Choroid plexus epithelial cell (primary cell): ENCODE data around the gene KCNMB2.

Experiments
- DNase-seq: peaks from one replicate; pipeline ENCODE4 v3.0.0-alpha.2; 2010; ENCODE audit warnings: low read depth
- H3K4me3 ChIP-seq: 2 replicates; pipeline ENCODE4 v1.5.1; 2011; ENCODE audit warnings: low read depth, mild to moderate bottlenecking, control low read depth, low read length, moderate library complexity
- CTCF ChIP-seq: conservative IDR thresholded peaks from 2 replicates; pipeline ENCODE4 v1.5.1; 2011; ENCODE audit warnings: low read depth, mild to moderate bottlenecking, control low read depth, inconsistent platforms, low read length, moderate library complexity

Gene KCNMB2

DNA sequence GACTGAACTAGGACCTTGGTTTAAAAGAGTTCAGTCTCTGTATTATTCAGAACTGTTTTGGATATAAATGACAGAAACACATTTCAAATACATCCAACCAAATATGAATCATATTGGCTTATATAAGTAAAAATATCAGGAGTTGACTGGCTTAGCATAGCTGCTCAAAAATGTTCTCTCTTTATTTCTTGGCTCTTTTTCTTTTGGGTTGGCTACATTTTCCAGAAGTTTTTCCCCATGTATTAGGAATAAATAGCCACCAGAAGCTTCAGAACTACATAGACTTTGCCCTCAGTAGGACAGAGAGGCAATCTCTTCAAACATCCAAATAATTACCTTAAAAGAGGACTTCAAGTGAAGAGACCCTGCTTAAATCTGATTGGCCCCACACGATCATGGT, 32.7 kb downstream of the KCNMB2 start:
- TF ChIP-seq CTCF: no peak
- H3K4me3 ChIP-seq: no peak overlapping the region
- DNase-seq: no peak

GRCh38 chr3:178569826-178570225, 33.6 kb downstream of the KCNMB2 start:
- H3K4me3 ChIP-seq: no peak overlapping the region
- no peak for TF ChIP-seq CTCF
- no peak for DNase-seq

GRCh38 chr3:178583963-178584575, 47.8 kb downstream of the KCNMB2 start:
- DNase-seq: no peak
- no peak overlapping the region for H3K4me3 ChIP-seq
- no peak for TF ChIP-seq CTCF

GRCh38 chr3:178584722-178585380, 48.6 kb downstream of the KCNMB2 start:
- H3K4me3 ChIP-seq: no peak overlapping the region
- no peak for TF ChIP-seq CTCF
- no peak for DNase-seq

DNA sequence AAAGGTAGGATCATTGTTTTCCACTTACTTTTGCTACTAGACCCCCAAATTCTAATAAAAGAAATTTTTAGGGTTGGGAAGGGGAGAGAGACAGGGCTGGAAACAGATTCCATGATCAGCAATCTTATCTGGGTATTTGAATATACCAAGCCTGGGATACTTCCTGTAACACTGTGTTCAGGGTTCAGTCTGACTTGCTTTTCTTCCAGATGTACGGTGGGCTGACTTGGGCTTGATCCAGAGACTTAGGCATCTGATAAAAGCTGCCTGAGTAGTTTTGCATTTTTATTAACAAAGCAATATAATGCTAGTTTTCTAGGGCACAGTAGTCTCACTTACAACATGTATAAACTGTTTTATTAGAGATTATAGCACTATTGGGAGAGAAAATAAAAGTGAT, 49.2 kb downstream of the KCNMB2 start:
- TF ChIP-seq CTCF: no peak
- H3K4me3 ChIP-seq: no peak overlapping the region
- DNase-seq: no peak

DNA sequence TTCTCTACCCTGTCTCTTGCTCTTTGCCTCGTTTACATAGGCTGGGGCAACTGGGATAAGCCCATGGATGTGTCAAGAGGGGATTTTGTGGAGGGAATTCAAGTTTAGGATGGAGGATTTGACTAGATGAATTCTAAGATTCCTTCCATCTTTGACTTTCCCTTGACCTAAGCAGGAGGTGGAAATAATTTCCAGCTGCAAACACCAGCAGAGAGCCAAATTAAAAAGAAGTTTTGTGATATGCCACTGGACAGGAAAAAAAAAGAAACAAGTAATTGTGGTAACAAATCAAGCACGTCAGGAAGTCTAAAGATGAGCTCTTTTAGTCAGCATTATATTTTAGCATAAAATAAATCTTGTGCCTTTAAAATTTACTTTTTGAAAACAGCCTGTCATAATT, 49.8 kb downstream of the KCNMB2 start:
- no peak for TF ChIP-seq CTCF
- no peak for DNase-seq
- no peak overlapping the region for H3K4me3 ChIP-seq

GRCh38 chr3:178588628-178589027, 52.4 kb downstream of the KCNMB2 start:
- TF ChIP-seq CTCF: no peak
- no peak for DNase-seq
- H3K4me3 ChIP-seq: no peak overlapping the region
